ENCODE results near the gene OMA1. TPM values are rescaled to one million over a fixed set of nuclear protein-coding genes. Genes with fewer than 3 reads are reported as not detected.

Gene OMA1
- polyA plus RNA-seq, 1 donor (not counting 4 experiments of a cell fraction or from before 2014, with no cell fraction given) = 16.3 TPM

- Histone ChIP-seq H4K20me1 (ENCODE audit: control insufficient read depth, extremely low read depth, insufficient read depth, low read length) (no peaks in the 10 kb centered on the region), H3K79me2 (ENCODE audit: control insufficient read depth, insufficient read depth, low read length) (no peaks in the 10 kb centered on the region), H3K4me3 (ENCODE audit: control insufficient read depth in 2 of 3, extremely low read depth in 1 of 3, insufficient read depth in 2 of 3, low read depth in 1 of 3, low read length in 3 of 3) (no peak overlapping the region), H2AFZ (ENCODE audit: control insufficient read depth, low read length) (no peak overlapping the region), H3K27me3 (ENCODE audit: control insufficient read depth, extremely low read depth, insufficient read depth, low read length) (no peaks in the 10 kb centered on the region), H3K36me3 (ENCODE audit: control insufficient read depth in 2 of 2, extremely low read depth in 1 of 2, insufficient read depth in 2 of 2, low read length in 2 of 2) (no peaks in the 10 kb centered on the region), H3K9me1 (ENCODE audit: control insufficient read depth, extremely low read depth, insufficient read depth, low read length) (no peaks in the 10 kb centered on the region), H3K27ac (ENCODE audit: control insufficient read depth, insufficient read depth, low read length) (no peak overlapping the region), H3K4me1 (ENCODE audit: control insufficient read depth, extremely low read depth, insufficient read depth, low read length) (no peaks in the 10 kb centered on the region), H3K9me3 (ENCODE audit: control insufficient read depth, low read depth, low read length) (no peaks in the 10 kb centered on the region), H3K4me2 (ENCODE audit: control insufficient read depth, extremely low read depth, insufficient read depth, low read depth, low read length) (no peak overlapping the region), H3K9ac (ENCODE audit: control insufficient read depth, extremely low read depth, insufficient read depth, low read length) (no peak overlapping the region)
- DNase-seq (ENCODE audit: low read depth, low spot score) (no peak), FAIRE-seq (no peak)
- no peak for TF ChIP-seq EZH2 (IDR thresholded peaks at IDR 0.05; ENCODE audit: low read length)
- no peak for TF ChIP-seq CTCF (optimal IDR thresholded peaks at IDR 0.05 in 1 of 3, IDR thresholded peaks at IDR 0.05 in 1 of 3, conservative IDR thresholded peaks at IDR 0.05 in 1 of 3; ENCODE audit: extremely low read depth in 1 of 3, insufficient read depth in 2 of 3, low read length in 3 of 3)
- dilution Hi-C loops (cut with MboI; ENCODE audit: extremely low pct_ligation_motif_present, low sequenced_read_pairs) = no loop called here
Measured at GRCh38 chr1:58440696-58441095, 105.8 kb downstream of the OMA1 start.

- dilution Hi-C loops (cut with MboI; ENCODE audit: extremely low pct_ligation_motif_present, low sequenced_read_pairs) = no loop called here
- TF ChIP-seq CTCF (optimal IDR thresholded peaks at IDR 0.05 in 1 of 3, IDR thresholded peaks at IDR 0.05 in 1 of 3, conservative IDR thresholded peaks at IDR 0.05 in 1 of 3; ENCODE audit: extremely low read depth in 1 of 3, insufficient read depth in 2 of 3, low read length in 3 of 3) (no peak), EZH2 (IDR thresholded peaks at IDR 0.05; ENCODE audit: low read length) (no peak)
- H3K27ac ChIP-seq (ENCODE audit: control insufficient read depth, insufficient read depth, low read length) = no peak overlapping the region
- no peak overlapping the region for H3K9ac ChIP-seq (ENCODE audit: control insufficient read depth, extremely low read depth, insufficient read depth, low read length)
- H3K4me3 ChIP-seq (ENCODE audit: control insufficient read depth in 2 of 3, extremely low read depth in 1 of 3, insufficient read depth in 2 of 3, low read depth in 1 of 3, low read length in 3 of 3) = no peak overlapping the region
- no peaks in the 10 kb centered on the region for H3K9me3 ChIP-seq (ENCODE audit: control insufficient read depth, low read depth, low read length)
- no peaks in the 10 kb centered on the region for H3K36me3 ChIP-seq (ENCODE audit: control insufficient read depth in 2 of 2, extremely low read depth in 1 of 2, insufficient read depth in 2 of 2, low read length in 2 of 2)
- no peaks in the 10 kb centered on the region for H3K9me1 ChIP-seq (ENCODE audit: control insufficient read depth, extremely low read depth, insufficient read depth, low read length)
- H3K27me3 ChIP-seq (ENCODE audit: control insufficient read depth, extremely low read depth, insufficient read depth, low read length) = no peaks in the 10 kb centered on the region
- no peak overlapping the region for H3K4me2 ChIP-seq (ENCODE audit: control insufficient read depth, extremely low read depth, insufficient read depth, low read depth, low read length)
- FAIRE-seq (no peak), DNase-seq (ENCODE audit: low read depth, low spot score) (no peak)
- H2AFZ ChIP-seq (ENCODE audit: control insufficient read depth, low read length) = no peak overlapping the region
- H3K79me2 ChIP-seq (ENCODE audit: control insufficient read depth, insufficient read depth, low read length) = no peaks in the 10 kb centered on the region
- no peaks in the 10 kb centered on the region for H4K20me1 ChIP-seq (ENCODE audit: control insufficient read depth, extremely low read depth, insufficient read depth, low read length)
- H3K4me1 ChIP-seq (ENCODE audit: control insufficient read depth, extremely low read depth, insufficient read depth, low read length) = no peaks in the 10 kb centered on the region
Measured at GRCh38 chr1:58439946-58440345, 106.6 kb downstream of the OMA1 start.

Measured in keratinocyte (primary cell).